HG03039 (cell line): ENCODE measurements around the gene BLOC1S1.
"Not testable (repeated sequence)": the region's sequence is repeated elsewhere in the genome, so short reads cannot be mapped to it uniquely, and the experiment has no call there.

ENCODE experiments used
- ATAC-seq: cut with Tn5 transposase; IDR thresholded peaks from one replicate; pipeline ENCODE4 v1.9.1; 2021; ENCODE audit warnings: mild to moderate bottlenecking, moderate library complexity; ENCODE audit not compliant: unreplicated experiment

Gene BLOC1S1

GRCh38 chr12:55743406-55744339 is 27.8 kb downstream of the BLOC1S1 start:
- ATAC-seq: peak; percentile 35

- no peak for ATAC-seq
These were observed 28.6 kb downstream of the BLOC1S1 start for GRCh38 chr12:55744340-55745030.

- no peak for ATAC-seq
These were observed 29.7 kb downstream of the BLOC1S1 start for GRCh38 chr12:55745361-55746173.

- no peak for ATAC-seq
These were observed 30.5 kb downstream of the BLOC1S1 start for GRCh38 chr12:55746174-55746912.

GRCh38 chr12:55746913-55747231 is 31.0 kb downstream of the BLOC1S1 start:
- no peak for ATAC-seq

- no peak for ATAC-seq
These were observed 32.6 kb downstream of the BLOC1S1 start for GRCh38 chr12:55748230-55748993.

GRCh38 chr12:55755246-55755645 is 39.4 kb downstream of the BLOC1S1 start:
- no peak for ATAC-seq

GRCh38 chr12:55757701-55758100 is 41.9 kb downstream of the BLOC1S1 start:
- no peak for ATAC-seq

GRCh38 chr12:55758575-55758974 is 42.7 kb downstream of the BLOC1S1 start:
- not testable (repeated sequence) for ATAC-seq

- ATAC-seq: no peak
These were observed 44.8 kb downstream of the BLOC1S1 start for GRCh38 chr12:55760663-55761062.

GRCh38 chr12:55762646-55763045 is 46.8 kb downstream of the BLOC1S1 start:
- ATAC-seq: no peak

GRCh38 chr12:55765736-55766290 is 50.0 kb downstream of the BLOC1S1 start:
- no peak for ATAC-seq

GRCh38 chr12:55767156-55767555 is 51.3 kb downstream of the BLOC1S1 start:
- ATAC-seq: no peak
